Raji (cell line): ENCODE results near the gene COX11.

Experiments
- POLR2A ChIP-seq: IDR thresholded peaks from 2 replicates; pipeline ENCODE4 v1.6.1; 2011; ENCODE audit warnings: low read depth, low read length, control low read depth; ENCODE audit not compliant: insufficient read depth

COX11 gene

DNA sequence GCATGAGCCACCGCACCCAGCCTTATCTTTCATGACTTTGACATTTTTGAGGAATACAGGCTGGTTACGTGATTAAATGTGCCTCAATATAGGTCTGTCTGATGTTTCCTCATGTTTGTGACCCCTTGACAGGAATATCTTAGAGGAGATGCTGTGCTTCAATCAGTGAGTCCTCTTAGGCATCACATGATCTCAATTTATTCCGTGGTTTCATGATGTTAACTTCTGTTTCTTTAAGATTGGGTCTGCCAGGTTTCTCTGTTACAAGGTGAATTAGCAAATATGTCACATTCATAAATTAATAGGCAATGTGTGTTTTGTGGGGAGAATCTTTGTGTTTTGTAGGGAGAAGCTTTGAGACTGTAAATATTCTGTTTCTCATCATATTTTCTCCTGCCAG, 3.4 kb upstream of the COX11 start:
- TF ChIP-seq POLR2A, result no peak

DNA sequence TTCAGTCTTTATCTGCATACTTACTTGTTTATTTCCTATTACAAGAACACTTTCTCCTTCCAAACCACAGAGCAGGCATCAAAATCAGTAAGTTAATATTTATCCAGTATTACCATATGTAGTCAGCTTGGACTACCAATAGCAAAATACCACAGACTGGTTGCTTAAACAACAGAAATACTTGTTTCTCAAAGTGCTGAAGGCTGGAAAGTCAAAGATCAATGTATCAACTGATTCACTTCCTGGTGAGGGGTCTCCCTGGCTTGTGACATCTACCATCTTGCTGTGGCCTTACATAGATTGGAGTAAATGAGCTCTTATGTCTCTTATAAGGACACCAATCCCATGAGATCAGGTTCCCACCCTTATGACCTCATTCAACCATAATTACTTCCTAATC, 2.7 kb upstream of the COX11 start:
- TF ChIP-seq POLR2A, result no peak

GRCh38 chr17:54969658-54970572, 1.5 kb upstream of the COX11 start:
- TF ChIP-seq POLR2A, result no peak

GRCh38 chr17:54968988-54969332, 506 bp upstream of the COX11 start:
- no peak for TF ChIP-seq POLR2A

DNA sequence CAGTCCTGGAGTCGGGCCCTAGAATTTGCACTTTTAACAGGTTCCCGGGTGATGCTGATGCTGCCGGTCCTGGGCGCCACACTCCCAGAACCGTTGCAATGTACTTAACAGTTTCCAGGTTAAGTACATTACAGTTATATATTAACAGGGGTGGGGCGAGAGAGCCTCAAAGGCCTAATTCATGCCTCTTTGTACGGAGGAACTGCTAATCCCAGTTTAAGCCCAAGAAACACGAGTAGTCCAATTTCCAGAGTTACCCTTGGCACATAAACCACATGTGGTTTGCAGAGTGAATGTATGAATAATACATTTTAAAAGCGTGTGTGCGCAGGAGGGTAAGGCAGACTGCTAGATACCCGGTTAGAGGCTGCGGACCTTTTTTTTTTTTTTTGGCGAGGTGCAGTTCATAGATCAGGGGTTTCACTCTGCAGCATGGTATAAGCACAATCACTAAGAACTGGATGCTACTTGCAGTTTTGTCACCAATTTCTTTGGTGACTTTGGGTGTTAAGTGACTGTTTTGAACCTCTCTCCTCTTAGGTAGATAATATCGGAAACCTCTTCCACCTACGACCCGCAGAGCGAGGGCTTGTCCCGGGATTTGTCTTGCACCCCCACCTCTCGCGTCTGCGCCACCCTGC, 713 bp downstream of the COX11 start:
- no peak for TF ChIP-seq POLR2A

GRCh38 chr17:54956791-54957190, 11.7 kb downstream of the COX11 start:
- no peak for TF ChIP-seq POLR2A

GRCh38 chr17:54951286-54951685, 17.2 kb downstream of the COX11 start:
- TF ChIP-seq POLR2A, result no peak

DNA sequence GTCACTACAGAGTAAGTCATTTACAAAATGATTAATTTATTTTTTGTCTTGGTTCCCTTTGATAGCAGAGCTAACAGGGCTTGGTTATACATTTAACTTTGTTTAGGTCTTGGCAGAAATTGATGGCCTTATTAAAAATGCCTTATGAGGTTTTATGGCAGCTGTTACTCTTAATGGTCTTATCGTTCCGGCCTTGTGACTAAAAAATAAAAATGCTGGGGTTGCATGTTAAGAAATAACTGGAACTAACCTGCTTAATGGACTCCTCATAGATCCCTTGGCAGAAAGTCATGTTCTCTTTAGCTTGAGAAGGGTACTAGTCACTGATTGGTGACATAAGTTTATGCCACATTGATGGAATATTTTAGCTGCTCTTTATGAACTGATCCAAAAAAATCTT, 18.3 kb downstream of the COX11 start:
- TF ChIP-seq POLR2A, result no peak

GRCh38 chr17:54948380-54948779, 20.1 kb downstream of the COX11 start:
- TF ChIP-seq POLR2A, result no peak

DNA sequence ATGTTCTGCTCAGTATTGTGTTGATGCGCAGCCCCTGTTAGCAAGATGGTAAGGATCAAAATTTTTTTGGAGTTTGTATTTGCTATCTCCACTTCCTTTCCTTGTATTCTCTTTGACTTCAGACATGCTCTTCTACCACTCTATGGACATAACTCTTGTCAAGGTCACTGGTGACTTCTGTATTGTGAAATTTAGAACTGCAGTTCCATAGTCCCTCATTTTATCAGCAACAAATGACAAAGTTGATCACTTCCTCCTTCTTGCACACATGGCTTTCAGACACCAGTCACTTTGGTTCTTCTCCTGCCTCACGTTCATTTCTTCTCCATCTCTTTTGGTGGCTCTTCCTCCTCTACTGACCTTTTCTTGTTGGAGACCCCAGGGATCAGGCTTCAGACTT, 21.1 kb downstream of the COX11 start:
- no peak for TF ChIP-seq POLR2A

- TF ChIP-seq POLR2A, result no peak
Observed at GRCh38 chr17:54945671-54946070, 22.8 kb downstream of the COX11 start.

- no peak for TF ChIP-seq POLR2A
Observed at GRCh38 chr17:54945231-54945630, 23.2 kb downstream of the COX11 start.

DNA sequence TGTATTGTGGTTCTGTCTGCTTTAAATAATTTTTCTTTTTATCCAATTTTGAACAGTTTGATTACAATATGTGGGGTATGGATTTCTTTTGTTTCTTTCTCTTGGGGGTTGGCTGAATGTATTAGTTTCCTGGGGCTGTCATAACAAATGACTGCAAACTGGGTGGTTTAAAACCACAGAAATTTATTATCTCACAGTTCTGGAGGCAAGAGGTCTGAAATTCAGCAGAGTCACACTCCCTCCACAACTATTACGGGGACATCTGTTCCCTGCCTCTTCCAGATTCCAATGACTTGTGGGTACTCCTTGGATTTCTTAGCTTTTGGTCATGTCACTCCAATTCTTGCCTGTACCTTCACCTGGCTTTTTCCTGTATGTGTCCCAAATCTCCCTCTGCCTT, 23.7 kb downstream of the COX11 start:
- no peak for TF ChIP-seq POLR2A

DNA sequence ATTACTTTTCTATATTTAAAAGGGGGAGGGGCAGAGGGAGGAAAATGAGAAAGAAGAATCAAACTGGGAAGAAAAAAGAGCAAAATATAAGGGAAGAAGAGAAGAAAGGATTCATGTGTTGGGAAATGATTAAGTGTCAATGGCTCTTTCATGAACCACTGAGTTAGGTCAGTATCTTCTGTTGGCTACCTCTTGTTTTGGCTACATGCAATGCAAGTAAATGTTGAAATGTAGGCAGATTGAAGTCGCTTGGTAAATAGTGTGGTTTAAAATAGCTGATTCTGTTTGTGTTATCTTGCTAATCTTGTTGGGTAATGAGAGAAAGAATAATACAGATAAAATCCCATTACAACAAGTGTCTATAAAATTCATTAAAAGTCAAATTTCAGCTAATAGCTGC, 27.2 kb downstream of the COX11 start:
- TF ChIP-seq POLR2A, result no peak

- TF ChIP-seq POLR2A, result no peak
Observed at GRCh38 chr17:54937426-54937825, 31.0 kb downstream of the COX11 start.

GRCh38 chr17:54937018-54937417, 31.4 kb downstream of the COX11 start:
- TF ChIP-seq POLR2A, result no peak
